ENCODE measurements around the gene FKBP1A. TPM values are rescaled to one million over a fixed set of nuclear protein-coding genes. Genes with fewer than 3 reads are reported as not detected.

FKBP1A gene
- total and polyA plus RNA-seq, 8 donors, result 33.0 to 283 (median 149) TPM

DNA sequence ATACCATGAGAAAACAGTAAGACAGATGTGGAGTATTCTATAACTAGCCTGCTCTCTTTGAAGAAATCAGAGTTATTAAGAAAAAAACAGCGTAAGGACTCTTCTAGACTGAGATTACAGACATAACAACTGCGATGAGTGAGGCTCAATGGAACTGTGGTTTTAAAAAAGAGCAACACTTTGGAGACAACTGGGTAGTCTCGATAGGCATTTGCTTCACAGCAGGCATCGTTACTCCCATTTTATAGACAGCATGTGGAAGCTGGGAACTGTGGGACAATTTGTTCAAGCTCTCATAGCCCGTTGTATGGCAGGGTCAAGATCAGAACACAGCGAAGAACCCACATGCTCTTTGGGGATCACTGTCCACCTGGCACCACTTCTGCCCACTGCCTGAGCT, 4.6 kb downstream of the FKBP1A start:
- Histone ChIP-seq H3K36me3 (peaks cover 0 to 7% (median 3%) of the 10 kb centered on the region in 4 donors), H3K4me3 (peak overlapping the region in 2 of 4 donors; percentile 89), H3K9me3 (no peaks in the 10 kb centered on the region), H3K4me1 (peaks cover 68 to 91% (median 80%) of the 10 kb centered on the region in 4 donors), H3K27me3 (no peaks in the 10 kb centered on the region), H3K27ac (peak overlapping the region in 4 of 5 donors; percentile 88 to 94 (median 90))
- intact Hi-C loops (cut with DNase I; ENCODE audit: low total_unique reads), result loop anchor here (5.0 kb wide), 1 partner anchor 71 kb away; no protein-coding TSS in a partner anchor
- WGBS, 5 donors, result 54 to 72% (median 57%) methylated on average over 6 of the region's 6 CpGs
- TF ChIP-seq EP300 (IDR thresholded peaks at IDR 0.05) (no peak), POLR2AphosphoS5 (IDR thresholded peaks at IDR 0.05) (no peak), POLR2A (IDR thresholded peaks at IDR 0.05) (no peak)
- TF ChIP-seq, protein P1, sequence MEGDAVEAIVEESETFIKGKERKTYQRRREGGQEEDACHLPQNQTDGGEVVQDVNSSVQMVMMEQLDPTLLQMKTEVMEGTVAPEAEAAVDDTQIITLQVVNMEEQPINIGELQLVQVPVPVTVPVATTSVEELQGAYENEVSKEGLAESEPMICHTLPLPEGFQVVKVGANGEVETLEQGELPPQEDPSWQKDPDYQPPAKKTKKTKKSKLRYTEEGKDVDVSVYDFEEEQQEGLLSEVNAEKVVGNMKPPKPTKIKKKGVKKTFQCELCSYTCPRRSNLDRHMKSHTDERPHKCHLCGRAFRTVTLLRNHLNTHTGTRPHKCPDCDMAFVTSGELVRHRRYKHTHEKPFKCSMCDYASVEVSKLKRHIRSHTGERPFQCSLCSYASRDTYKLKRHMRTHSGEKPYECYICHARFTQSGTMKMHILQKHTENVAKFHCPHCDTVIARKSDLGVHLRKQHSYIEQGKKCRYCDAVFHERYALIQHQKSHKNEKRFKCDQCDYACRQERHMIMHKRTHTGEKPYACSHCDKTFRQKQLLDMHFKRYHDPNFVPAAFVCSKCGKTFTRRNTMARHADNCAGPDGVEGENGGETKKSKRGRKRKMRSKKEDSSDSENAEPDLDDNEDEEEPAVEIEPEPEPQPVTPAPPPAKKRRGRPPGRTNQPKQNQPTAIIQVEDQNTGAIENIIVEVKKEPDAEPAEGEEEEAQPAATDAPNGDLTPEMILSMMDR (IDR thresholded peaks at IDR 0.05), result no peak
- no peak for DNase-seq

DNA sequence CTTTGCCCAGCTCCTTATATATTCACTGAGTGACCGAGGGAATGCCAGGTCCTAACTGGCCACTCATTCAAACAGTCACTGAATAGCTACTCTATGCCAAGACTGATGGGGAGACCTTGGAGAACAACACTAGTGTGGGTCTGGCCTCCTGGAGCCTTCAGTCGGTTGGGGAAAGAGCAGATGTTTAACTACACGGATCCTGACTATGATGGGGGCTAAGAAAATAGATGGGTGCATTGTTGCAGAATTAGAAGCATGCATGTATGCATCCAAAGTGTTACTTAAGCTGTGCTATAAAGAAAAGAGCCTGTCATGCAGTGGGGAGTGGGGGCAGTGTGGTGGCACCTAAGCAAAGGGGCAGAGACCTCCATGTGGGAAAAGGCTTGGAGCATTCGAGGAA, 6.5 kb downstream of the FKBP1A start:
- peaks cover 73 to 100% (median 86%) of the 10 kb centered on the region in 4 donors for H3K4me1 ChIP-seq
- no peak overlapping the region for H3K27ac ChIP-seq
- no peak for DNase-seq
- no peak overlapping the region for H3K4me3 ChIP-seq
- no peak for TF ChIP-seq EP300 (IDR thresholded peaks at IDR 0.05)
- no peak for TF ChIP-seq POLR2AphosphoS5 (IDR thresholded peaks at IDR 0.05)
- TF ChIP-seq POLR2A (IDR thresholded peaks at IDR 0.05), result no peak
- TF ChIP-seq, protein P1 (IDR thresholded peaks at IDR 0.05), result no peak
- WGBS, 5 donors, result 89 to 94% (median 89%) methylated on average over 4 of the region's 4 CpGs
- H3K9me3 ChIP-seq, result no peaks in the 10 kb centered on the region
- H3K36me3 ChIP-seq, result peaks cover 0 to 16% (median 3%) of the 10 kb centered on the region in 4 donors
- intact Hi-C loops (cut with DNase I; ENCODE audit: low total_unique reads), result loop anchor here (5.0 kb wide), 1 partner anchor 69 kb away; no protein-coding TSS in a partner anchor
- H3K27me3 ChIP-seq, result no peaks in the 10 kb centered on the region

DNA sequence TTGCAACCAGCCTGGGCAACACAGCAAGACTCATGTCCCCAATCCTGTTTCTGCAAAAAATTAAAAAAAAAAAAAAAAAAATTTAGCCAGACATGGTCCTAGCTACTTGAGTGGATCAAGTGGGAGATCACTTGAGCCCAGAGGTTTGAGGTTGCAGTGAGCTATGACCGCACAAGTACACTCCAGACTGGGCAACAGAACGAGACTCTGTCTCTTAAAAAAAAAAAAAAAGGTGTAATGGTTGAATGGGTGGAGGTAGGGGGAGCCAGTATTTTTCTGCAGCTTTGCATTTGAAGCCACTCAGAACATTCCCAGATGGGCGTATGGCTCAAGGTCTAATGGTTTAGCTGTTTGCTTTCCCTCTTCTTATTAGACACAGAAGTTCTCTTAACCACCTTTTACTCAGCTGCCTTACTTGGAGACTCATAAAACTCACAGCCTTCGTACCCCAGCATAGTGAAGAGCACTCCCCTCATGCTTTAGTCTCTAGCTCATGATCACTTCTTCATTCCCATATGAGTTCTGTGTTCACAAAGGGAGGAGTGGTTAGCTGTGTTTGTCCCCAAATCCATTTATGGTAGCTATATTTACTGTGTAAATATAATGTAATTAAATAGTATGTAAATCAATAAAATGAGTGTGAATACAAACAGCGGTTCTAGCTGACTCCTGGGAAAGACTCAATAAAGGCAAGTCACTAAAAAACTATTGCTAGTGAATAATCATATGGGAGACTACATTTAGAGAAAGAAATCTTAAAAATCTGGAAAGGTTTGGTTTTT, 9.0 kb downstream of the FKBP1A start:
- peak overlapping the region in 1 of 5 donors; percentile 72 for H3K27ac ChIP-seq
- no peaks in the 10 kb centered on the region for H3K27me3 ChIP-seq
- 45 to 66% (median 53%) methylated on average over 5 of the region's 5 CpGs for whole genome bisulfite sequencing, 5 donors
- DNase-seq, result no peak
- TF ChIP-seq POLR2A (IDR thresholded peaks at IDR 0.05) (no peak), EP300 (IDR thresholded peaks at IDR 0.05) (no peak)
- TF ChIP-seq, protein P1 (IDR thresholded peaks at IDR 0.05), result no peak
- H3K4me1 ChIP-seq, result peaks cover 64 to 96% (median 84%) of the 10 kb centered on the region in 4 donors
- H3K4me3 ChIP-seq, result no peak overlapping the region
- intact Hi-C loops (cut with DNase I; ENCODE audit: low total_unique reads), result no loop called here
- H3K9me3 ChIP-seq, result no peaks in the 10 kb centered on the region
- H3K36me3 ChIP-seq, result peaks cover 0 to 16% (median 0%) of the 10 kb centered on the region in 4 donors

DNA sequence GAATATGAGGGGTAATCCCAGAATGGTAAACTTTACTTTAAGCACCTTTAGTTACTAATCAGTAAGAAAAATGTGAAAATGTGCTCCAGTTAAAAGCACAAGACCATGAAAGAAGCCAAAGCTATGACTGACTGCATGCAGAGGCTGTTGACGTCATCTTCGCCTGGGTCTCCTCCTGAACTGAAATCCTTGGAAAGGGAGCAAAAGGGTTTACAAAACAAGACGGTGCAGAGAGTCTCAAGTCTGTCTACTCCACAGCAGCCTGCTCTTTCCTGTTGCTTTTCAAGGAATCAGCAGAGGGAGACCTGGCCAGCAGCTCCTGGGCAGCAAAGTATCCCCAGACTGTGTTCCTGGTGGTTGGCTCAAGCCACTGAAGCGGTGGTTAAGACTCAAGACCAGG, 10.2 kb downstream of the FKBP1A start:
- H3K4me1 ChIP-seq, result peaks cover 62 to 96% (median 84%) of the 10 kb centered on the region in 4 donors
- peak overlapping the region in 4 of 5 donors; percentile 10 to 72 (median 37) for H3K27ac ChIP-seq
- peak overlapping the region in 1 of 4 donors; percentile 10 for H3K4me3 ChIP-seq
- no peaks in the 10 kb centered on the region for H3K9me3 ChIP-seq
- TF ChIP-seq EP300 (IDR thresholded peaks at IDR 0.05) (no peak), POLR2A (IDR thresholded peaks at IDR 0.05) (no peak), POLR2AphosphoS5 (IDR thresholded peaks at IDR 0.05) (no peak)
- TF ChIP-seq, protein P1 (IDR thresholded peaks at IDR 0.05), result no peak
- peaks cover 0 to 16% (median 0%) of the 10 kb centered on the region in 4 donors for H3K36me3 ChIP-seq
- no peaks in the 10 kb centered on the region for H3K27me3 ChIP-seq
- no peak for DNase-seq
- intact Hi-C loops (cut with DNase I; ENCODE audit: low total_unique reads), result no loop called here
- 59 to 73% (median 68%) methylated on average over 3 to 4 of the region's 4 CpGs for WGBS, 5 donors

Measured in stomach (tissue), 9 donors.